GM12872 (cell line): ENCODE measurements around the gene ARSD.

Experiments used
- TF ChIP-seq, protein P1 (sequence below): IDR thresholded peaks from 3 replicates; pipeline ENCODE4 v1.5.1; 2011; ENCODE audit warnings: low read depth, mild to moderate bottlenecking, low read length, moderate library complexity; ENCODE audit not compliant: insufficient read depth

Gene ARSD

DNA sequence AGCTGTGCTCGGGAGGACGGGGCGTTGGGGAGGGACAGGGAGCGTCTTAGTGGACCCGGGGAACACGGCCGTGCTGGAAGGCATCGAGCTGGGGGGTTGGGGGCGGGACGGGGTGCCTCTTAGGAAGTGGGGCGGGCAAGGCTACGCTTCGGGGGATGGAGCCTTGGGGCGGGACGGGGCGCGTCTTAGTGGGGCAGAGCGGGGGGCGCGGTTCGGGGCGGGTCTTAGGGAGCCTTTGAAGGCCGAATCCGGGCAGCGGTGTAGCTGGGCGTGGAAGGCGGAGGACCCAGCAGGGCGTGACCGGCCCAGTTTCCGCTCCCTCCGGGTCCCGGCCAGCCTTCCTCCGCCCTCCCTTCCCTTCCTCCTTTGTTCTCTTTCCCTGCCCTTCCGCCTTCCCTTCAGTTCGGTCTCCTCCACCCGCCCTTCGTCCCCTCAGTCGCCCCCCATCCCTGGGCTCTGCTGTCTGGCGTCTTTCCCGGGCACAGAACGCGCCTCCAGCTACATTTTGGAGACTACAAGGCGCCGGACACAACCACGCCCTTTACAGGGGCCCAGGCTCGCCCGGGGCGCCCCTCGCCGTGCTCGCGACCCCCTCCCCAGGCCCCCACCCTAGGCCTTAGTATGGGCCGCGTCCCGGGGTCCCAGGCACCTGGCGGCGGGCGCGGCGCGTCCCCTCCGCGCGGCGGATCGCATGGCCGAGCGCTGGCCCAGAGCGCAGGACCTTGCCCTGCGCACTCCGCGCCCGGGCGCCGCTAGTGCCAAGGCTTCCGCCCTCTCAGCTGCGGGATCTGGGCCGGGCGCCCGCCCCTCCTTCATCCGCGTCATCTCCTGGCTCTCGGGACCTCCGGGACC, at the start of gene ARSD:
ARSD (minus strand) TSS at position 757 of the 852 bp plus-strand sequence; CDS start at position 693, 64 bp downstream.
- TF ChIP-seq, protein P1, sequence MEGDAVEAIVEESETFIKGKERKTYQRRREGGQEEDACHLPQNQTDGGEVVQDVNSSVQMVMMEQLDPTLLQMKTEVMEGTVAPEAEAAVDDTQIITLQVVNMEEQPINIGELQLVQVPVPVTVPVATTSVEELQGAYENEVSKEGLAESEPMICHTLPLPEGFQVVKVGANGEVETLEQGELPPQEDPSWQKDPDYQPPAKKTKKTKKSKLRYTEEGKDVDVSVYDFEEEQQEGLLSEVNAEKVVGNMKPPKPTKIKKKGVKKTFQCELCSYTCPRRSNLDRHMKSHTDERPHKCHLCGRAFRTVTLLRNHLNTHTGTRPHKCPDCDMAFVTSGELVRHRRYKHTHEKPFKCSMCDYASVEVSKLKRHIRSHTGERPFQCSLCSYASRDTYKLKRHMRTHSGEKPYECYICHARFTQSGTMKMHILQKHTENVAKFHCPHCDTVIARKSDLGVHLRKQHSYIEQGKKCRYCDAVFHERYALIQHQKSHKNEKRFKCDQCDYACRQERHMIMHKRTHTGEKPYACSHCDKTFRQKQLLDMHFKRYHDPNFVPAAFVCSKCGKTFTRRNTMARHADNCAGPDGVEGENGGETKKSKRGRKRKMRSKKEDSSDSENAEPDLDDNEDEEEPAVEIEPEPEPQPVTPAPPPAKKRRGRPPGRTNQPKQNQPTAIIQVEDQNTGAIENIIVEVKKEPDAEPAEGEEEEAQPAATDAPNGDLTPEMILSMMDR: no peak

- TF ChIP-seq, protein P1: no peak
Observed at GRCh38 chrX:2974961-2975360, 45.8 kb upstream of the ARSD start.

DNA sequence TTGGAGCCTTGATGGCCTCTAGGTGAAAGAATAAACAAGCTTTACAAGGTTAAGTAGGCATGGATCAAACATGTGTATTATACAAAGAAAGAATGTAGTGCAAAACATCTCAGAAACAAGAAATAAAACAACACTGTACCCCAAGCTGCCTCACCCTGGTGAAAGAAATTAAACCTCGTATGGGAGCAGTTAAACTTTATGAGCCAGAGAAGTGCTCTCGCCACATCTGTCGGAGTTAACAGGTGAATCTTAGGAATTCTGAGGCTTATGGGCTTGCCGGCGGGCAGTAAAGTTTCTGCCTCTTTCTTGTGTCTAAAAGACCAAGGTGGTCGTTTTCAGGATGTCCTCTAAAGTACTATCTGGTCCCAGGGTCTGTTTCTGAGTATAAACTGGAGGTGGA, 43.3 kb upstream of the ARSD start:
- TF ChIP-seq, protein P1: no peak

- TF ChIP-seq, protein P1: no peak
Observed at GRCh38 chrX:2969021-2969420, 39.9 kb upstream of the ARSD start.

- TF ChIP-seq, protein P1: no peak
Observed at GRCh38 chrX:2967998-2968909, 39.1 kb upstream of the ARSD start.

GRCh38 chrX:2967584-2967983, 38.4 kb upstream of the ARSD start:
- TF ChIP-seq, protein P1: no peak

- TF ChIP-seq, protein P1: no peak
Observed at GRCh38 chrX:2967012-2967411, 37.9 kb upstream of the ARSD start.
